Mesenteric fat pad (tissue), 1 donor: Measurements from ENCODE around the gene PEAK3. TPM values are rescaled to one million over a fixed set of nuclear protein-coding genes. Genes with fewer than 3 reads are reported as not detected.

Experiments
- DNase-seq: peaks from one replicate; pipeline ENCODE4 v3.0.0-alpha.2; 2020; ENCODE audit warnings: low spot score
- microRNA-seq: library from miRNA; unstranded; fragments of <30 nt; microRNA quantifications from one replicate; pipeline ENCODE4 v1.2.0, GENCODE V29; 2020; ENCODE audit warnings: borderline number of aligned reads
- total RNA-seq: library from RNA; stranded (reverse); fragmentation: NEBNext Ultra II Directional; extraction: Animal tissue kit (Norgen Biotek cat#: 25700); gene quantifications from one replicate; pipeline ENCODE4 v1.2.1, GENCODE V29; 2021
- donor health status: DM: yes; HTN: yes; CAD: no.

Gene PEAK3
- total RNA-seq, 1 donor from 2014 or later = 2.6 TPM

- DNase-seq = no peak
These were observed 55.7 kb downstream of the PEAK3 start for GRCh38 chr19:2226051-2226839.

- DNase-seq = no peak
These were observed 56.4 kb downstream of the PEAK3 start for GRCh38 chr19:2225415-2226050.

GRCh38 chr19:2224754-2225349 is 57.1 kb downstream of the PEAK3 start:
- no peak for DNase-seq

Small RNA genes lying within 50 kb of the gene (microRNA-seq; reads per million reads assigned to microRNA genes)
- gene MIR1227 (6.5 reads per million), gene MIR4321 (not detected)

Other genes starting within 250 kb of the PEAK3 start
- 240 TPM for gene MKNK2, start 230.9 kb downstream of the PEAK3 start, total RNA-seq
- gene MOB3A, start 185.8 kb downstream of the PEAK3 start, total RNA-seq = 79.4 TPM
- gene IZUMO4, start 185.3 kb downstream of the PEAK3 start, total RNA-seq = 2.4 TPM
- 127 TPM for gene AP3D1, start 130.6 kb downstream of the PEAK3 start, total RNA-seq
- gene DOT1L, start 118.2 kb downstream of the PEAK3 start, total RNA-seq = 34.0 TPM
- 46.4 TPM for gene PLEKHJ1, start 45.8 kb downstream of the PEAK3 start, total RNA-seq
- 46.2 TPM for gene SF3A2, start 45.4 kb downstream of the PEAK3 start, total RNA-seq
- 0.93 TPM for gene AMH, start 32.9 kb downstream of the PEAK3 start, total RNA-seq
- not detected for gene JSRP1, start 25.8 kb downstream of the PEAK3 start, total RNA-seq
- not detected for gene LINGO3, start 26.0 kb upstream of the PEAK3 start, total RNA-seq
- 49.6 TPM for gene LSM7, start 46.4 kb upstream of the PEAK3 start, total RNA-seq
- 37.8 TPM for gene SPPL2B, start 46.5 kb upstream of the PEAK3 start, total RNA-seq
- not detected for gene TMPRSS9, start 78.1 kb upstream of the PEAK3 start, total RNA-seq
- 80.3 TPM for gene TIMM13, start 145.4 kb upstream of the PEAK3 start, total RNA-seq
- gene LMNB2, start 174.8 kb upstream of the PEAK3 start, total RNA-seq = 19.6 TPM
- gene GADD45B, start 194.0 kb upstream of the PEAK3 start, total RNA-seq = 365 TPM